NCI-H524 (cell line): ENCODE data around the gene HAVCR1.

Experiments
- DNase-seq, 2 experiments: peaks; one replicate each; lab custom pipeline; 2025; lab: John Stamatoyannopoulos, UW

Gene HAVCR1

DNA sequence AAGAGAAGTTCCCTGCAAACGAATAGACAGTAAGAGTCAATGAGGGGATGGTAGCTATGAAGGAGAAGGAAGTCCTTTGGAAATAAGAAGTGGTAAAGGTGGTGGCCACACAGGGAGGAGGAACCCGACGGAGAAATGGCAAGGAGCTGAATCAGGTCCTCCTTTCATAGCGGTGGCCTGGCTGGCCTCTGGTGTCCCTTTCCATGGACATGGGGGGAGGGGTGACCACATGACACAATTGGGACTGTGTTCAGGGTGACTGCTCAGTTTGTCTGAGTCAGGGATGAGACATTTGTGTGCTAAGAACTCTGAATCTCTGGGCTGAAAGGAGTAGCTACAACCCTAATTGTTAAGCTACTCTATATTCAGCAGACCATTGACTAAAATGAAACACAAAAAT lies 67.2 kb downstream of the HAVCR1 start:
- no peak for DNase-seq

DNA sequence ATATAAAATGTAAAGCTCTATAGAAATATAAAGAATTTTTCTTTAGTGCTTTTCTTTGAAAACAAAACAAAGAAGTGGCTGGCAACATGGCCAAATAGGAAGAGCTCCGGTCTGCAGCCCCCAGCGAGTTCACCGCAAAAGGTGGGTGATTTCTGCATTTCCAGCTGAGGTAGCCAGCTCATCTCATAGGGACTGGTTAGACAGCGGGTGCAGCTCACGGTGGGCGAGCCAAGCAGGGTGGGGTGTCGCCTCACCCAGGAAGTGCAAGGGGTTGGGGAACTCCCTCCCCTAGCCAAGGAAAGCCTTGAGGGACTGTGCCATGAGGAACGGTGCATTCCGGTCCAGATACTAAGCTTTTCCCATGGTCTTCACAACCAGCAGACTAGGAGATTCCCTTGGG lies 74.9 kb downstream of the HAVCR1 start:
- no peak for DNase-seq

GRCh38 chr5:156981481-156981880 lies 77.4 kb downstream of the HAVCR1 start:
- DNase-seq, result no peak
